ENCODE data around the gene AZU1. TPM values are rescaled to one million over a fixed set of nuclear protein-coding genes. Genes with fewer than 3 reads are reported as not detected.
A peak's percentile ranks its signal among the peaks of the same experiment; 100 is the strongest.
"Not testable (repeated sequence)": the region's sequence is repeated elsewhere in the genome, so short reads cannot be mapped to it uniquely, and the experiment has no call there.

AZU1 gene
- total RNA-seq, 2 experiments from 2014 or later = not detected

DNA sequence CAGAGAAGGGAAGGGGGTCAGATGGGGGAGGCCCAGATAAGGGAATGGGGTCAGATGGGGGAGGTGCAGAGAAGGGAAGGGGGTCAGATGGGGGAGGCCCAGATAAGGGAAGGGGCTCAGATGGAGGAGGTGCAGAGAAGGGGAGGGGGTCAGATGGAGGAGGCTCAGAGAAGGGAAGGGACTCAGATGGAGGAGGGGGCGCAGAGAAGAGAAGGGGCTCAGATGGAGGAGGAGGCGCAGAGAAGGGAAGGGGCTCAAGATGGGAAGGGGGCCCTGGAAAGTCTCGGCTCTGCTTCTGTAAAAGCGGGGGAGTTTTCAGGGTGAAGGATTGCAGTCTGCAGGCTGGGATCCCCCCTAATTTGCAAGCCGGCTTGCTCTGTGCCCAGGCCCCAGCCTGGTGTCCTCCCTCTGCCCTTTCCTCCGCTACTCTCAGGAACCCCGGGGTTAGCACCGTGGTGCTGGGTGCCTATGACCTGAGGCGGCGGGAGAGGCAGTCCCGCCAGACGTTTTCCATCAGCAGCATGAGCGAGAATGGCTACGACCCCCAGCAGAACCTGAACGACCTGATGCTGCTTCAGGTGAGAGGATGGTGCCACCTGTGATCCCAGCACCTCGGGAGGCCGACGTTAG, 1.6 kb downstream of the AZU1 start:
- intact Hi-C loops (cut with micrococcal nuclease) = no loop called here
- POLR2A ChIA-PET = no interaction called here
- CTCF ChIA-PET = no interaction called here
- Mint-ChIP-seq H3K4me3 (no peak overlapping the region), H3K36me3 (no peaks in the 10 kb centered on the region), H3K27ac (no peak overlapping the region), H3K27me3 (peaks cover 1% of the 10 kb centered on the region), H3K9me3 (no peaks in the 10 kb centered on the region), H3K4me1 (ENCODE audit: low read depth) (no peaks in the 10 kb centered on the region)
- no peak for DNase-seq

DNA sequence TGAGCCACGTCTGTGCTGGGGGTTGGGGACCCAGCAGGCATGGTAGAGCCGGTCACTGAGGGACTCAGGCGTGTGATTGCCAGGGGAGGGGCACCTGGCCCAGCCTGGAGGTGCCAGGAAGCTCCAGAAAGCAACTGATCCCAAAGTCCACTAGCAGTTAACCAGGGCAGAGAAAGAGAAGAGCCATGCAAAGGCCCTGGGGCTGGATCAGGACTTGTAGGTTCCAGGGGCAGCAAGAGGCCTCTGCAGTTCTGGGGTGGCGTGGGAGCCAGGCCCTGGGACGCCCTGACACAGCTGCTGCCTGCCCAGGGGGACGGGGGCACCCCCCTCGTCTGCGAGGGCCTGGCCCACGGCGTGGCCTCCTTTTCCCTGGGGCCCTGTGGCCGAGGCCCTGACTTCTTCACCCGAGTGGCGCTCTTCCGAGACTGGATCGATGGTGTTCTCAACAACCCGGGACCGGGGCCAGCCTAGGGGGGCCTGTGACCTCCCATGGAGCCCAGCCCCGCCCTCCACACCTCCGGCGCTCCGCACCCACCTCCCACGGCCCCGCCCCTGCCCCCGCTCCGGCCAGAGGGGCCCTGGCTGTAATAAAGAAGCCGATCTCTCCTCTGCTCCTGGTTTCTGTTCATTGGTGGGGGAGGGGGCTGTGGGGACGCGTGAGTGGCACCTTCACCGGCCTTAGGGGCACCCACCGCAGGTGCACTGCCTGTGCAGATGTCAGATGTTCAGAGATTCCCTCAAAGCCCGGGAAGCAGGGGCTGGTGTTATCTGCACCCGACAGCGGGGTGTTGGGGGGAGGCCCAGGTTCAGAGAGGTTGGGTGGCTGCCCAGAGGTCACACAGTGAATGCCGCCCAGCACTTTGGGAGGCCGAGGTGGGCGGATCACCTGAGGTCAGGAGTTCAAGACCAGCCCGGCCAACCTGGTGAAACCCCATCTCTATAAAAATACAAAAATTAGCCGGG, 4.1 kb downstream of the AZU1 start:
- intact Hi-C loops (cut with micrococcal nuclease) = no loop called here
- no peaks in the 10 kb centered on the region for H3K36me3 Mint-ChIP-seq
- peaks cover 7% of the 10 kb centered on the region for H3K27me3 Mint-ChIP-seq
- no peak for DNase-seq
- H3K4me1 Mint-ChIP-seq (ENCODE audit: low read depth) = peaks cover 3% of the 10 kb centered on the region
- no peaks in the 10 kb centered on the region for H3K9me3 Mint-ChIP-seq
- H3K4me3 Mint-ChIP-seq = no peak overlapping the region
- POLR2A ChIA-PET = no interaction called here
- H3K27ac Mint-ChIP-seq = no peak overlapping the region
- CTCF ChIA-PET = interaction anchor here (0.7 kb wide), 1 partner anchor 21 kb away, joined by 3 read pairs; no protein-coding TSS in a partner anchor

DNA sequence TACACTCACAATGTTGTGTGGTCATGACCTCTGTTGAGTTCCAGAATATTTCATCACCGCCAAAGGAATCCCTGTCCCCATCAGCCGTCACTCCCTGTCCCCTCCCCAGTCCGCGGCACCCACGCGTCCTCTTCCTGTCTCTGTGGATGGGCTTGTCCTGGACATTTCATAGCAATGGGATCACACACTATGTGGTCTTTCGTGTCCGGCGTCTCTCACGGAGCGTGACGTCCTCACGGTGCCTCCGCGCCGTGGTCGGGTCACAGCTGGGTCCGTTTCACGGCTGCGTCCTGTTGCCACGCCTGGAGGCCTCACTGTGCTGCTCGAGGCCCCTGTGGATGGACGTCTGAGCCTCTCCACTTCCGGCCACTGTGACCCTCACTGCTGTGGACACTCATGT, 6.6 kb downstream of the AZU1 start:
- peaks cover 3% of the 10 kb centered on the region for H3K4me1 Mint-ChIP-seq (ENCODE audit: low read depth)

DNA sequence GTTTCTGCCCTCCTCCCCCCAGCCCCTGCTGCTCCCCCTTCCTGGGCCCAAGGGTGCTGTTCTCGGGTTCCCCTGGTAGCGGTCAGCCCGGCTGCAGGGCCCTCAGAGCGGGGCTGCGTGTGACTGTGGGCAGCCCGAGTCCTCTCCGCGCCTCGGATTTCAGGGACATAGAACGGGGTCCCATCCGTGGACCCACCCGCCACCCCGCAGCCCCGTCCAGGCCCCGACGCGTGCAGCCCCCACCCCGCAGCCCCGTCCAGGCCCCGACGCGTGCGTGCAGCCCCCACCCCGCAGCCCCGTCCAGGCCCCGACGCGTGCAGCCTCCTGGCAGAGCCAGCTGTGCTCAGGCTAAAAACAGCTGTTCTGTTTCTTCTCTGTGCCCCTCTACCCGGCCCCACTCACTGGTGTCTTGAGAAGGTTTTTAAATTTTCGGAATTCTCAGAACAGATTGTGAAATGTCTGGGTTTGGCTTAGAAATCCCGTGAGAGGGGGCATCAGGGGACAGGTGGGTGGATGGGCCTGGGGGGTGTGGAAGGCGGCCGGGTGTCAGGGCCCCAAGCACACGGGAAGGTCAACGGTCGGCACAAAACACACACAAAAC, 7.7 kb downstream of the AZU1 start:
- DNase-seq = no peak
- Mint-ChIP-seq H3K27ac (no peak overlapping the region), H3K4me1 (ENCODE audit: low read depth) (peaks cover 3% of the 10 kb centered on the region)

More for the DNA sequence above, 6.6 kb downstream of the AZU1 start:
- Mint-ChIP-seq H3K4me3 (no peak overlapping the region), H3K27me3 (peaks cover 7% of the 10 kb centered on the region), H3K36me3 (no peaks in the 10 kb centered on the region), H3K9me3 (no peaks in the 10 kb centered on the region), H3K27ac (no peak overlapping the region)
- ChIA-PET POLR2A (no interaction called here), CTCF (no interaction called here)
- DNase-seq = no peak
- intact Hi-C loops (cut with micrococcal nuclease) = no loop called here

DNA sequence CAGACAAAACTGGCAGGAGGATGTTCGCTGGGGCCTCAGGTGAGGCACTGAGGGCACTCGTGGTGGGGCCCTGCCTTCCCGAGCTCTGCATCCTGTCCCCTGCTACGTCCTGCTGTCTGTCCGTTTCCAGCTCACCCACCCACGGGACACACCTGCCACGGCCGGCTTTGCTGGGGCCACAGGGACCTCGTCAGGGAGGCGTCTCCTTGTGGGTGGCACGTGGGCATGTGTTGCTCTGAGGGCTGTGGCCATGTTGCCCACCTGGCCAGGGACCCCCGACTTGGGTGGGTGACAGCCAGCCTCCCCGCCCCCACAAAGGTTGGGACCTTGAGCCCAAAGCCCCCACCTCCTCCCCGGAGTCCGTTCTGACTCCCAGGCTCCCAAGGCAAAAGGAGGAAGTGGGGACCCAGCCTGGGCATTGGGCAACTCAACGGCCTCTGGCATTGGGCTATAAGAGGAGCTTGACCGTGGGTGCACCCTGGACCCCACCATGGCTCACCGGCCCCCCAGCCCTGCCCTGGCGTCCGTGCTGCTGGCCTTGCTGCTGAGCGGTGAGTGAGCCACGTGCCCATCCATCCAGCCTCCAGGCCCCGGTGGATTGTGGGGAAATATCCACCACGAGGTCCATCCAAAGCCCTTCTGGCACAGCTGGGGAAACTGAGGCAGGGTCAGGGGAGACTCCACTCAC, 13.0 kb downstream of the AZU1 start, which contains the start of gene PRTN3:
Gene PRTN3 (plus strand): TSS at position 481 of the 688 bp plus-strand sequence. CDS start 10 bp downstream, at position 491.
- no peak for DNase-seq
- peaks cover 3% of the 10 kb centered on the region for H3K9me3 Mint-ChIP-seq
- H3K36me3 Mint-ChIP-seq = no peaks in the 10 kb centered on the region
- no peak within 1 kb of the TSS for H3K4me3 Mint-ChIP-seq
- peaks cover 22% of the 10 kb centered on the region for H3K27me3 Mint-ChIP-seq
- peaks cover 6% of the 10 kb centered on the region for H3K4me1 Mint-ChIP-seq (ENCODE audit: low read depth)
- intact Hi-C loops (cut with micrococcal nuclease) = no loop called here
- H3K27ac Mint-ChIP-seq = peak within 1 kb of the TSS; percentile 2
- CTCF ChIA-PET = no interaction called here
- POLR2A ChIA-PET = no interaction called here

More for the DNA sequence above, 7.7 kb downstream of the AZU1 start:
- no peaks in the 10 kb centered on the region for H3K9me3 Mint-ChIP-seq
- H3K36me3 Mint-ChIP-seq = no peaks in the 10 kb centered on the region
- ChIA-PET CTCF (no interaction called here), POLR2A (no interaction called here)
- H3K4me3 Mint-ChIP-seq = no peak overlapping the region
- intact Hi-C loops (cut with micrococcal nuclease) = no loop called here
- H3K27me3 Mint-ChIP-seq = peaks cover 7% of the 10 kb centered on the region

DNA sequence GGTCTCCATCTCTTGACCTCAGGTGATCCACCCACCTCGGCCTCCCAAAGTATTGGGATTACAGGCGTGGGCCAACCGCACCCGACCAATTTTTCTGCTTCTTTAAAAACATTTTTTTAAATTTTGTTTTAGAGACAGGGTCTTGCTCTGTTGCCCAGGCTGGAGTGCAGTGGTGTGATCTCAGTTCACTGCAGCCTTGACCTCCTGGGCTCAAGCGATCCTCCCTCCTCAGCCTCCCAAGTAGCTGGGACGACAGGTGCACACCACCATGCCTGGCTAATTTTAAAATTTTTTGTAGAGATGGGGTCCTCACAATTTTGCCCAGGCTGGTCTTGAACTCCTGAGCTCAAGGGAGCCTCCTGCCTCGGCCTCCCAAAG, 15.2 kb downstream of the AZU1 start:
- CTCF ChIA-PET = interaction anchor here (1.4 kb wide), 1 partner anchor 14 kb away, joined by 3 read pairs; no protein-coding TSS in a partner anchor
- H3K4me3 Mint-ChIP-seq; intact Hi-C loops (cut with micrococcal nuclease); H3K36me3 Mint-ChIP-seq; DNase-seq; POLR2A ChIA-PET; H3K9me3 Mint-ChIP-seq; H3K4me1 Mint-ChIP-seq (ENCODE audit: low read depth); H3K27ac Mint-ChIP-seq: not testable (repeated sequence)
- H3K27me3 Mint-ChIP-seq = peaks cover 31% of the 10 kb centered on the region

DNA sequence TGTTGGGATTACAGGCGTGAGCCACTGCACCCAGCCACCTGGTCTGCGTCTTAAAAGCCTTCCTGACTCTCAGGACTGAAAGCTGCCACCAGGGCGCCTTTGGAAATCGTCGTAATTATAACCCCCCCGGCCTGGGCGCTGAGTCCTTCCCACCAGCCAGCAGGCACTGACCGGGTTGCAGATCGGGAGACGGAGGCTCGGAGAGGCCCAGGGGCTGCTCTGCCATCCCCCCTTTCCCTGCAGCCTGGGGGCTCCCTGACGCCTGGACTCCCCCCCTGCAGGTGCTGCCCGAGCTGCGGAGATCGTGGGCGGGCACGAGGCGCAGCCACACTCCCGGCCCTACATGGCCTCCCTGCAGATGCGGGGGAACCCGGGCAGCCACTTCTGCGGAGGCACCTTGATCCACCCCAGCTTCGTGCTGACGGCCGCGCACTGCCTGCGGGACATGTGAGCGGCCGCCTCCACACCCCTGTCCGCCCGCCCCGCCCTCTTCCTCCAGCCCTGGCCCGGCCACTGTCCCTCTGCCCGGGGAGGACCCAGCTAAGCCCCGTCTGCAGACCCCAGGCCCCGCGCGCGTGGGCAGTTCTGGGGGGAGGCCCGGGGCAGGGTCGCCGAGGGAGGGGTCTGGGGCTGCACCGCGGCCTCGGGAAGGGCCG, 15.7 kb downstream of the AZU1 start:
- intact Hi-C loops (cut with micrococcal nuclease) = no loop called here
- H3K9me3 Mint-ChIP-seq = peaks cover 3% of the 10 kb centered on the region
- no peak for DNase-seq
- CTCF ChIA-PET = interaction anchor here (1.4 kb wide), 1 partner anchor 13 kb away, joined by 3 read pairs; no protein-coding TSS in a partner anchor
- peaks cover 3% of the 10 kb centered on the region for H3K4me1 Mint-ChIP-seq (ENCODE audit: low read depth)
- H3K27me3 Mint-ChIP-seq = peaks cover 34% of the 10 kb centered on the region
- H3K4me3 Mint-ChIP-seq = no peak overlapping the region
- H3K36me3 Mint-ChIP-seq = no peaks in the 10 kb centered on the region
- no peak overlapping the region for H3K27ac Mint-ChIP-seq
- POLR2A ChIA-PET = no interaction called here

DNA sequence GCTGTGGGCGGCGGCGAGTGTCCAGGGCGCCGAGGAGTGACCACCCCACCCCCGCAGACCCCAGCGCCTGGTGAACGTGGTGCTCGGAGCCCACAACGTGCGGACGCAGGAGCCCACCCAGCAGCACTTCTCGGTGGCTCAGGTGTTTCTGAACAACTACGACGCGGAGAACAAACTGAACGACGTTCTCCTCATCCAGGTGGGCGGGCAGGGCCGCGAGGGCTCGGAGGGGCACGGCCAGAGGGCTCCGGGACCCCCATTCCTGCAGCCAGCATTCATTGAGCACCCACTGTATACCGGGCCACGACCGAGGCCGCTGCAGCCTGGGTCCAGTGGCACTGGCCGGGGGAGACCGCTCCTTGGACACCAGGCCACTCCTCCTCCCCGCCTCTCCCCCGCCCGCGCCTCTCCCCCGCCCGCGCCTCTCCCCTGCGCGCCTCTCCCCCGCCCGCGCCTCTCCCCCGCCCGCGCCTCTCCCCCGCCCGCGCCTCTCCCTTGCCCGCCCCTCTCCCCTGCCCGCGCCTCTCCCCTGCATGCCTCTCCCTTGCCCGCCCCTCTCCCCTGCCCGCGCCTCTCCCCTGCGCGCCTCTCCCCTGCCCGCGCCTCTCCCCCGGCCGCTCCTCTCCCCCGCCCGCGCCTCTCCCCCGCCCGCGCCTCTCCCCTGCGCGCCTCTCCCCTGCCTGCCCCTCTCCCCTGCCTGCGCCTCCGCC, 16.4 kb downstream of the AZU1 start:
- no peaks in the 10 kb centered on the region for H3K36me3 Mint-ChIP-seq
- peaks cover 3% of the 10 kb centered on the region for H3K9me3 Mint-ChIP-seq
- CTCF ChIA-PET = no interaction called here
- no peak overlapping the region for H3K27ac Mint-ChIP-seq
- peaks cover 35% of the 10 kb centered on the region for H3K27me3 Mint-ChIP-seq
- no peak for DNase-seq
- no peak overlapping the region for H3K4me3 Mint-ChIP-seq
- POLR2A ChIA-PET = no interaction called here
- H3K4me1 Mint-ChIP-seq (ENCODE audit: low read depth) = peaks cover 3% of the 10 kb centered on the region
- intact Hi-C loops (cut with micrococcal nuclease) = no loop called here

DNA sequence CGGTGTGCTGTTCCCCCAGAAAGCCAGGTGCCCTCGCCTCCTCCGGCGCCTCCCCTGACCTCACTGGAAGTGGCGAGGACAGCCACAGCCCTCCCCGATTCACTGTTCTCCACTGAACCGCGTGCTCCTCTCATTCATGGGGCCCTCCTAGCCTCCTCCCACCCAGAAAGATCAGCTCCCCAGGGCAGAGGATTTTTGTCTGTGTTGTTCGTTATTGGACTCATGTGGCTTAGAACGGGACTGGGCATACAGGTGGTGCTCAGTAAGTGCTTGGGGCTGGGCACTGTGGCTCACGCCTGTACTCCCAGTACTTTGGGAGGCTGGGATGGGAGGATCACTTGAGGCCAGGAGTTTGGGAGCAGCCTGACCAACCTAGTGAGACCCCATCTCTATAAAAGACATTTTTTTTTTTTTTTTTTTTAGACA, 16.9 kb downstream of the AZU1 start:
- Mint-ChIP-seq H3K36me3 (no peaks in the 10 kb centered on the region), H3K27me3 (peaks cover 37% of the 10 kb centered on the region), H3K4me3 (no peak overlapping the region), H3K4me1 (ENCODE audit: low read depth) (peaks cover 3% of the 10 kb centered on the region), H3K9me3 (peaks cover 3% of the 10 kb centered on the region), H3K27ac (no peak overlapping the region)
- CTCF ChIA-PET = no interaction called here
- POLR2A ChIA-PET = no interaction called here
- DNase-seq = no peak
- intact Hi-C loops (cut with micrococcal nuclease) = no loop called here

DNA sequence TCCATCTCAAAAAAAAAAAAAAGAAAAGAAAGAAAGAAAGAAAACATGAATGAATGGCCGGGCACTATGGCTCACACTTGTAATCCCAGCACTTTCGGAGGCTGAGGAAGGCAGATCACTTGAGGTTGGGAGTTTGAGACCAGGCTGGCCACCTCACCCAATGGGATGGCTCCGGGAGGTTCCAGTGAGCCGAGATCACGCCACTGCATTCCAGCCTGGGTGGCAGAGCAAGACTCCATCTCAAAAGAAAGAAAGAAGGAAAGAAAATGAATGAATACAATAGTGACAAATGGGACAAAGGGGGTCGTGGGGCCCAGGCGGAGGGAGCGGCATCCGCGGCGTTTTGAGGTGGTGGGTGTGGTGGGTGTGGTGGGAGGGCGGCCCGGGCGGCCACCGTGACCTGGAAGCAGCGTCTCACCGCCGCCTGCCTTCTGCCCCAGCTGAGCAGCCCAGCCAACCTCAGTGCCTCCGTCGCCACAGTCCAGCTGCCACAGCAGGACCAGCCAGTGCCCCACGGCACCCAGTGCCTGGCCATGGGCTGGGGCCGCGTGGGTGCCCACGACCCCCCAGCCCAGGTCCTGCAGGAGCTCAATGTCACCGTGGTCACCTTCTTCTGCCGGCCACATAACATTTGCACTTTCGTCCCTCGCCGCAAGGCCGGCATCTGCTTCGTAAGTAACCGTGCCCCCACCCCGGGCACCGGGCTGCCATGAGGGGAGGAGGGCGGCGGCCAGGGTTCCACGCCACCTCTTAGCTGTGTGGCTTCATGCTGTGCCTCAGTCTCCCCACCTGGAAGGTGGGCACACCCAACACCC, 18.3 kb downstream of the AZU1 start:
- no peaks in the 10 kb centered on the region for H3K36me3 Mint-ChIP-seq

More for the DNA sequence above, 18.3 kb downstream of the AZU1 start:
- H3K4me3 Mint-ChIP-seq = no peak overlapping the region
- peaks cover 3% of the 10 kb centered on the region for H3K4me1 Mint-ChIP-seq (ENCODE audit: low read depth)
- peaks cover 39% of the 10 kb centered on the region for H3K27me3 Mint-ChIP-seq
- ChIA-PET CTCF (no interaction called here), POLR2A (no interaction called here)
- intact Hi-C loops (cut with micrococcal nuclease) = no loop called here
- peaks cover 3% of the 10 kb centered on the region for H3K9me3 Mint-ChIP-seq
- DNase-seq = no peak
- no peak overlapping the region for H3K27ac Mint-ChIP-seq
